AG04449 (cell line): ENCODE measurements around the gene ST14.

ENCODE experiments used
- CTCF ChIA-PET: fragments of 350-600 bp; formaldehyde crosslinking; extraction: SDS; loops from one replicate; lab custom pipeline; 2021; ENCODE audit warnings: antibody characterized with exemption; lab: Yijun Ruan, JAX
- POLR2A ChIA-PET: fragments of 400-600, 350-600 bp; formaldehyde crosslinking; extraction: SDS; loops from one replicate; lab custom pipeline; 2020; ENCODE audit warnings: antibody characterized with exemption, inconsistent platforms; lab: Yijun Ruan, JAX
- DNase-seq: peaks from one replicate; pipeline ENCODE4 v3.0.0-alpha.2; 2010; ENCODE audit warnings: low read depth, low spot score
- H3K4me3 ChIP-seq: 2 replicates; pipeline ENCODE4 v1.5.1; 2011; ENCODE audit warnings: low read depth, mild to moderate bottlenecking, control low read depth, low read length
- TF ChIP-seq, protein P1 (sequence below): IDR thresholded peaks from one replicate; pipeline ENCODE4 v1.5.1; 2011; ENCODE audit warnings: mild to moderate bottlenecking, moderate library complexity, low read length, control low read depth, inconsistent platforms; ENCODE audit not compliant: insufficient read depth; ENCODE audit errors: missing control alignments

ST14 gene

DNA sequence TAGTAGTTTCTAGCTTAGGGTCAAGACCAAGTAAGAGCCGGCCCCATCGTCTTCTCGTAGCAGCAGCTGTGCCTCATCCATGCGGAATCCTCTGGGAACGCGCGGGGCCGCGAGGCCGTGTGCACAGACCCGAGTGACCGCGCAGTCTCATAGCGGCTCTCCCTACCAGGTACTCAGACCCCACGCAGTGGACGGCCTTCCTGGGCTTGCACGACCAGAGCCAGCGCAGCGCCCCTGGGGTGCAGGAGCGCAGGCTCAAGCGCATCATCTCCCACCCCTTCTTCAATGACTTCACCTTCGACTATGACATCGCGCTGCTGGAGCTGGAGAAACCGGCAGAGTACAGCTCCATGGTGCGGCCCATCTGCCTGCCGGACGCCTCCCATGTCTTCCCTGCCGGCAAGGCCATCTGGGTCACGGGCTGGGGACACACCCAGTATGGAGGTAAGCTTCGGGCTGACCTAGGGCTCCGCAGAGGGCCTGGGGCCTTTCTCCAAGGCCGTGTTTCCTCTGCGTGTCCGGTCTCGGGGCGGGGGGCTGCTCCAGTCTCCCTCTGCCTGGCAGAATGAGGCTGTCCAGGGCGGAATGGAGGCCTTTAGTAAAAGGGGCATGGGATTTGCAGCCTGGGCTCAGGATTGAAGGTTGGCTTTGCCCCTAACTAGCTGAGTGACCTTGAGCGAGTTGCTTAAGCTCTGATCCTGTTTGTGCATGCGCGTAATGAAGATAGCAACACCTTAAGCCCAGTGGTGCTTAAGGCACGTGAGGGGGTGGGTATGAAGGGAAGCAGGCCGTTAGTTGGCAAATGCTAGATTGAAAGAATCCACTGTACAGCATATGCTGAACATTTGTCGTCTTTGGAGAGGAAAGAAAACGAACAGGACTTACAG is 48.9 kb downstream of the ST14 start:
- no peak for DNase-seq
- TF ChIP-seq, protein P1, sequence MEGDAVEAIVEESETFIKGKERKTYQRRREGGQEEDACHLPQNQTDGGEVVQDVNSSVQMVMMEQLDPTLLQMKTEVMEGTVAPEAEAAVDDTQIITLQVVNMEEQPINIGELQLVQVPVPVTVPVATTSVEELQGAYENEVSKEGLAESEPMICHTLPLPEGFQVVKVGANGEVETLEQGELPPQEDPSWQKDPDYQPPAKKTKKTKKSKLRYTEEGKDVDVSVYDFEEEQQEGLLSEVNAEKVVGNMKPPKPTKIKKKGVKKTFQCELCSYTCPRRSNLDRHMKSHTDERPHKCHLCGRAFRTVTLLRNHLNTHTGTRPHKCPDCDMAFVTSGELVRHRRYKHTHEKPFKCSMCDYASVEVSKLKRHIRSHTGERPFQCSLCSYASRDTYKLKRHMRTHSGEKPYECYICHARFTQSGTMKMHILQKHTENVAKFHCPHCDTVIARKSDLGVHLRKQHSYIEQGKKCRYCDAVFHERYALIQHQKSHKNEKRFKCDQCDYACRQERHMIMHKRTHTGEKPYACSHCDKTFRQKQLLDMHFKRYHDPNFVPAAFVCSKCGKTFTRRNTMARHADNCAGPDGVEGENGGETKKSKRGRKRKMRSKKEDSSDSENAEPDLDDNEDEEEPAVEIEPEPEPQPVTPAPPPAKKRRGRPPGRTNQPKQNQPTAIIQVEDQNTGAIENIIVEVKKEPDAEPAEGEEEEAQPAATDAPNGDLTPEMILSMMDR, result no peak
- no peak overlapping the region for H3K4me3 ChIP-seq
- POLR2A ChIA-PET, result no interaction called here
- CTCF ChIA-PET, result no interaction called here

DNA sequence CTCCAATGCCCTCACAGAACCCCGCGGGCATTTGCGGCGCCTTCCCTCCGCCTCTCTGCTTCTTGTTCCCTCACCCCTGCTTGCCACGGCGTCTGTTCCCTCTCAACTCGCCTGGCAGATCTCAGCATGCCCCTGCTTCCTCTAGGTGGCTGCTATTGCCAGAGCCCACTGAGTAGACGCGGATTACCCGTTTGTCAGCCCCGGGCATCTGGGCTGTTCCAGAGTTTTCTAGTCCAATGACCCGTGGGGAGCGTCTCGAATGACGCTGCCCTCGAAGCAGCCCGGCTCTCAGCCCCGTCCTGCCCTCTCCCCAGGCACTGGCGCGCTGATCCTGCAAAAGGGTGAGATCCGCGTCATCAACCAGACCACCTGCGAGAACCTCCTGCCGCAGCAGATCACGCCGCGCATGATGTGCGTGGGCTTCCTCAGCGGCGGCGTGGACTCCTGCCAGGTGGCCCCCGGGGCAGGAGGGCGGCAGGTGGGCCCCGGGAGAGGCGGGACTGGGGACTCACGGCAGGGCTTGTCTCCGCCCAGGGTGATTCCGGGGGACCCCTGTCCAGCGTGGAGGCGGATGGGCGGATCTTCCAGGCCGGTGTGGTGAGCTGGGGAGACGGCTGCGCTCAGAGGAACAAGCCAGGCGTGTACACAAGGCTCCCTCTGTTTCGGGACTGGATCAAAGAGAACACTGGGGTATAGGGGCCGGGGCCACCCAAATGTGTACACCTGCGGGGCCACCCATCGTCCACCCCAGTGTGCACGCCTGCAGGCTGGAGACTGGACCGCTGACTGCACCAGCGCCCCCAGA is 49.7 kb downstream of the ST14 start:
- no peak for DNase-seq
- CTCF ChIA-PET, result interaction anchor here (3.9 kb wide), 1 partner anchor 224 kb away, joined by 44 read pairs; no protein-coding TSS in a partner anchor
- H3K4me3 ChIP-seq, result no peak overlapping the region
- TF ChIP-seq, protein P1, result no peak
- POLR2A ChIA-PET, result no interaction called here

DNA sequence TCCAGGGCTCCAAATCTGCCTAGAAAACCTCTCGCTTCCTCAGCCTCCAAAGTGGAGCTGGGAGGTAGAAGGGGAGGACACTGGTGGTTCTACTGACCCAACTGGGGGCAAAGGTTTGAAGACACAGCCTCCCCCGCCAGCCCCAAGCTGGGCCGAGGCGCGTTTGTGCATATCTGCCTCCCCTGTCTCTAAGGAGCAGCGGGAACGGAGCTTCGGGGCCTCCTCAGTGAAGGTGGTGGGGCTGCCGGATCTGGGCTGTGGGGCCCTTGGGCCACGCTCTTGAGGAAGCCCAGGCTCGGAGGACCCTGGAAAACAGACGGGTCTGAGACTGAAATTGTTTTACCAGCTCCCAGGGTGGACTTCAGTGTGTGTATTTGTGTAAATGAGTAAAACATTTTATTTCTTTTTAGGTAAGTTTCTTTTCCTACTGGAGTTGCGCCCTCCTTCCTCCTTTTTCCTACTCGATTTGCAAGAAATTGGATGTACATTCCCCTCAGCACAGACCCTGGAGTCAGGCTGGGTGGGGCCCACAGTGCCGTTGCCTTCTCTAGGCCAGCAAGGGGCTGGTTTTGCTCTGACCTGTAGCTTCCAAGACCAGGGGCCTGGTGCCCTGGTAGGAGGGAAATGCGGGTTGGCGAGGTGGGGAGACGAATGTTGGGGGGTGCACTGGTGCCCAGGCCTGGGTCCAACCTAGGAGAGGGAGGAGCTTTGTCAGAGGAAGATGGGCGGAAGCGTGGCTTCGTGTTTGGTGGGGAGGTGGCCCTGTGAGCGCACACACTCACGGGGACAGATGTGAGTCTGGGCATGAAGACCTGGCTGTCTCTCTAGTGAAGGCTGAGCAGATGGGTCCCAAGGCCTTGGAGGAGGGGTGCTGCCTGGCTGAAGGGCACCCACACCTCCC is 50.6 kb downstream of the ST14 start:
- CTCF ChIA-PET, result interaction anchor here (0.7 to 3.9 kb wide), 3 partner anchors 196 to 652 kb away, joined by 3 to 44 read pairs (median 5); no protein-coding TSS in a partner anchor
- no peak overlapping the region for H3K4me3 ChIP-seq
- POLR2A ChIA-PET, result no interaction called here
- TF ChIP-seq, protein P1, result no peak
- no peak for DNase-seq

DNA sequence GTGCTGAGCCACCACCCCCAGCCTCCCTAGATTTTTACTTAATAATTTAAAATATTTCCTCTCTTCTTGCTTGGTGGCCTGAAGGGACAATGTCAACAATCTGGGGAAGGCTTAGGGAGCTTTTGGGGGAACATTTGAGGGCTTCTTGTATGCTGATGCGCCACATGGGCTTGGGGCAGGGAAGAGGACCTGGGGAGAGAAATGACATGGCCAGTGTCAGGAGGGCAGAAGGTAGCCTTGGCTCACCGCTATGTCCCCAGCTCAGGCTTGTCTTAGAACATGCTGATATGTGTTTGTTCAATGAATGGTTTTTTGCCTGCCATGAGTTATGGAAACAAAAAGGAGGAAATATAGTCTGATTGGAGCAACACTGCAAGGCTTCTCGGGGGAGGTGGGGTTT is 51.6 kb downstream of the ST14 start:
- POLR2A ChIA-PET, result no interaction called here
- CTCF ChIA-PET, result interaction anchor here (1.5 to 3.9 kb wide), 2 partner anchors 222 to 651 kb away, joined by 5 to 44 read pairs; no protein-coding TSS in a partner anchor
- TF ChIP-seq, protein P1, result no peak
- no peak for DNase-seq
- H3K4me3 ChIP-seq, result no peak overlapping the region

DNA sequence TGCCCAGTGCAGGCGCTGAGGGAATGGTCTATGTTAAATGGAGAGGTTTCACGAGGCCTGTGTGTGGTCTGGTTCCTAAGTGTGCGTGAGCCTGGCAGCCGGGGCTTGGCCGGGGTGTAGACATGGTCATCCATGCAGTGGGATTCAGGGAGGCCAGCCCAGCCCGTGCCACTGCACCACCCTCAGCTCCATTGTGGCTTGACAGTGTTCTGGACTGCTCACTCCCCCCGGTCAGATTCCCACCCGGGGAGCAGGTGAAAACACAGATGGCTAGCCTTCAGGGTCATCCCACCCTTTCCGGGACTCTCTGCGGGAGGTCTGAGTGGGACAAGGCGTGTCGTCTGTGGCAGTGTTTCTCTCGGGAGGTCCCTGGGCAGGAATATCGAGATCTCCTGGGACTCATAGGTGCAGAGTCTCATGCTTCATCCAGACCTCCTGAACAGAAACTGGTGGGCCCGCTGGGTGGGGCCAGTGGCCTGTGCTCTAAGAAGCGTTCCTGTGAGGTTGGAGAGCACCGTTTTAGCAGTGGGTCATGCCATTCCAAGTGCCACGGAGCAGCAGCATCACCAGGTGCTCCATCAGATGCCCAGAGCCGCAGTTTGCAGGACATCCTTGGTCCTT is 52.3 kb downstream of the ST14 start:
- ChIA-PET POLR2A (no interaction called here), CTCF (interaction anchor here (0.9 to 3.9 kb wide), 20 partner anchors 10 to 682 kb away, joined by 3 to 44 read pairs (median 6); no protein-coding TSS in a partner anchor)
- H3K4me3 ChIP-seq, result no peak overlapping the region
- TF ChIP-seq, protein P1, result no peak
- no peak for DNase-seq
